Left lung (tissue), 10 donors: Measurements from ENCODE around the gene MLH3. TPM values are rescaled to one million over a fixed set of nuclear protein-coding genes. Genes with fewer than 3 reads are reported as not detected.
A peak's percentile ranks its signal among the peaks of the same experiment; 100 is the strongest.
"Not testable (repeated sequence)": the region's sequence is repeated elsewhere in the genome, so short reads cannot be mapped to it uniquely, and the experiment has no call there.

ENCODE experiments used
- ATAC-seq: fragments of 200-7000 bp; cut with Tn5 transposase; one replicate; pipeline ENCODE4 v1.9.1; 2020; ENCODE audit warnings: moderate library complexity
- DNase-seq, 4 donors: peaks; one replicate each; pipeline ENCODE4 v3.0.0-alpha.2; 2013 to 2020
- H3K27ac ChIP-seq, 2 donors: fragments of 200-600 bp; sonication (generic) in 1 of 2; one replicate each; pipeline versions ENCODE4 v1.5.0 to v1.8.0; 2020 to 2021
- H3K27me3 ChIP-seq, 2 donors: fragments of 200-600 bp; sonication (generic) in 1 of 2; one replicate each; pipeline versions ENCODE4 v1.5.0 to v1.8.0; 2020 to 2021
- H3K36me3 ChIP-seq, 2 donors: fragments of 200-600 bp; sonication (generic) in 1 of 2; one replicate each; pipeline versions ENCODE4 v1.5.0 to v1.8.0; 2020 to 2021
- H3K4me1 ChIP-seq, 2 donors: fragments of 200-600 bp; one replicate each; pipeline ENCODE4 v1.8.0; 2021
- H3K4me3 ChIP-seq, 2 donors: fragments of 200-600 bp; sonication (generic) in 1 of 2; one replicate each; pipeline versions ENCODE4 v1.5.0 to v1.8.0; 2020 to 2021; ENCODE audit warnings: mild to moderate bottlenecking in 1 of 2
- H3K9me3 ChIP-seq, 2 donors: fragments of 200-600 bp; sonication (generic) in 1 of 2; one replicate each; pipeline versions ENCODE4 v1.5.0 to v1.8.0; 2020 to 2021
- intact Hi-C, 2 donors: fragments of 100-400 bp; cut with DNase I; formaldehyde crosslinking; loops; one replicate each; pipeline versions ENCODE4 v1.11.2 to v1.14.2; 2022
- polyA plus RNA-seq, 6 donors: library from polyadenylated mRNA; unstranded; fragments of 120-200 nt; gene quantifications; one replicate each; pipeline ENCODE4 v1.2.1, GENCODE V29; 2013; ENCODE audit not compliant: insufficient read length in 6 of 6
- total RNA-seq, 2 donors: library from RNA; stranded (reverse); fragmentation: NEBNext Ultra II Directional; extraction: Animal tissue kit (Norgen Biotek cat#: 25700); gene quantifications; one replicate each; pipeline ENCODE4 v1.2.1, GENCODE V29; 2021
- TF ChIP-seq, protein P1 (sequence below), 2 donors: fragments of 200-600 bp; sonication (generic) in 1 of 2; IDR thresholded peaks; one replicate each; pipeline versions ENCODE4 v1.5.0 to v1.8.0; 2021; ENCODE audit warnings: antibody characterized with exemption in 2 of 2
- donor health status: DM: no; HTN: yes; CAD: no.
- donor health status: DM: no; HTN: no; CAD: no.

MLH3 gene
- total and polyA plus RNA-seq, 8 donors: 24.7 to 48.3 (median 39.9) TPM

DNA sequence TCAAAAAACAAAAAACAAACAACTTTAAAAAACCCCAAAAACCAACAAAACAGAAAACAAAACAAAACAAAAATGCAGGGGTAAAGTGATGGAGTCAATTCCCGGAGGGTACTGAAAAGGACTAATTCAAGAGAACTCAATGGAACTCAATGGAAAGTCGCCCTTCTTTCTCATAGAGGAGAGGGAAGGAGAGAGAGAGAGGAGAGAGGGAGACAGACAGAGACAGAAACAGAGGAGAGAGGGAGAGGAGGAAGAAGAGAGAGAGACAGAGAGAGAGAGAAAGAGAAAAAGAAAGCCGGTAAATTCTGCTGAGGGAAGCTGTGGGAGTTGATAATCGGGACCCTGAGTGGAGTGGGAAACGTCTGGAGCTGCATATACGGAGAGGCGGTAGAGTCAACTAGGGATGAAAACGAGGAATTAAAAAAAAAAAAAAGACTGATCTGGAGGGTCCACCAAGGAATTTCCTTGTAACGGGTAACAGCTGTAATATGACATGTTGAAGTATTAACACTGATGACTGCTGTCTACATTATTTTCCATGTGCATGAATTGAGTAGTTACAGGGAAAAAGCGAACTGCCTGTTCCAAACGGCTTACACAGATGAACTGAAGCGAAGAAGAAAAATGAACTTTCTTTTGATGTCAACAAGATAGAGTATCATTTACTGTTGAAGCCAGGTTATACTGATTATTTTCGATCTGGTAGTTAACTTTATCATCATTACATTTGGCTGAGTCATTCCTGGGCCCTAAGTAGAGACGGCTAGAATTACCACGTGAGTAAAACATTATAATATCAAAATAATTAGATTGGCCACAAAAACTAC lies 17.2 kb upstream of the MLH3 start:
- H3K9me3 ChIP-seq: no peaks in the 10 kb centered on the region
- peaks cover 5 to 37% of the 10 kb centered on the region in 2 donors for H3K4me1 ChIP-seq
- intact Hi-C loops: no loop called here
- peak overlapping the region; percentile 46 to 53 for H3K4me3 ChIP-seq
- peak in 2 of 4 donors; percentile 58 to 59 for DNase-seq
- ATAC-seq: no peak
- peak overlapping the region; percentile 91 to 94 for H3K27ac ChIP-seq
- no peaks in the 10 kb centered on the region for H3K27me3 ChIP-seq
- H3K36me3 ChIP-seq: no peaks in the 10 kb centered on the region
- TF ChIP-seq, protein P1, sequence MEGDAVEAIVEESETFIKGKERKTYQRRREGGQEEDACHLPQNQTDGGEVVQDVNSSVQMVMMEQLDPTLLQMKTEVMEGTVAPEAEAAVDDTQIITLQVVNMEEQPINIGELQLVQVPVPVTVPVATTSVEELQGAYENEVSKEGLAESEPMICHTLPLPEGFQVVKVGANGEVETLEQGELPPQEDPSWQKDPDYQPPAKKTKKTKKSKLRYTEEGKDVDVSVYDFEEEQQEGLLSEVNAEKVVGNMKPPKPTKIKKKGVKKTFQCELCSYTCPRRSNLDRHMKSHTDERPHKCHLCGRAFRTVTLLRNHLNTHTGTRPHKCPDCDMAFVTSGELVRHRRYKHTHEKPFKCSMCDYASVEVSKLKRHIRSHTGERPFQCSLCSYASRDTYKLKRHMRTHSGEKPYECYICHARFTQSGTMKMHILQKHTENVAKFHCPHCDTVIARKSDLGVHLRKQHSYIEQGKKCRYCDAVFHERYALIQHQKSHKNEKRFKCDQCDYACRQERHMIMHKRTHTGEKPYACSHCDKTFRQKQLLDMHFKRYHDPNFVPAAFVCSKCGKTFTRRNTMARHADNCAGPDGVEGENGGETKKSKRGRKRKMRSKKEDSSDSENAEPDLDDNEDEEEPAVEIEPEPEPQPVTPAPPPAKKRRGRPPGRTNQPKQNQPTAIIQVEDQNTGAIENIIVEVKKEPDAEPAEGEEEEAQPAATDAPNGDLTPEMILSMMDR (IDR thresholded peaks at IDR 0.05): no peak

DNA sequence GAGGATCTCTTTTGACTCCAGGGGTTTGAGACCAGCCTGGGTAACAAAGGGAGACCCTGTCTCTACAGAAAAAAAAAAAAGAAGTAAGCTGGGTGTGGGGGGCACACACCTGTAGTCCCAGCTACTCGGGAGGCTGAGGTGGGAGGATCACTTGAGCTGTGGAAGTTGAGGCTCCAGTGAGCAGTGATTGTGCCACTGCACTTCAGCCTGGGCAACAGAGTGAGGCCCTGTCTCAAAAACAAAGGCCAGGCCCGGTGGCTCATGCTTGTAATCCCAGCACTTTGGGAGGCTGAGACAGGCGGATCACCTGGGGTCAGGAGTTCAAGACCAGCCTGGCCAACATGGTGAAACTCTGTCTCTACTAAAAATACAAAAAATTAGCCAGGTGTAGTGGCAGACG lies 16.5 kb upstream of the MLH3 start:
- Histone ChIP-seq H3K4me1 (peaks cover 5 to 44% of the 10 kb centered on the region in 2 donors), H3K4me3 (peak overlapping the region in 1 of 2 donors; percentile 53), H3K27ac (peak overlapping the region; percentile 91 to 94)
- DNase-seq, ATAC-seq, H3K36me3 ChIP-seq, H3K9me3 ChIP-seq, intact Hi-C loops, H3K27me3 ChIP-seq: not testable (repeated sequence)

DNA sequence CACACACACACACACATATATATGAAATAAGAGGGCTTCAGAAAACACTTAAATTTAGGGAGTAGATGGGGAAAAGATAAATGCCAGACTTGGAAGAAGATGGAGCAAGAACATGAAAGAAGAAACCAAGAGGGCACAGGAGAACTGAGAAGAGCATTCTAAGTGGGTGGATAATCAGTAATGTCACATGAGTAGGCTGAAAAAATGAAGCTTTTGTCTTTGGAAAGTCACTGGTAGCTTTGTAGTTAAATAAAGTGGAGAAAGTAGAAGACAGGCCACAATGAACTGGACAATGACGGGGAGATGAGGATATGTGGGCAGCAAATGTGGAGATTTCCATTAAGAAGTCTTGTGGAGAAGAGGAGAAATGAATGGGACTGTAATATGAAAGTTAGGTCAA lies 15.9 kb upstream of the MLH3 start:
- intact Hi-C loops: no loop called here
- Histone ChIP-seq H3K4me1 (peaks cover 5 to 49% of the 10 kb centered on the region in 2 donors), H3K9me3 (no peaks in the 10 kb centered on the region), H3K27me3 (no peaks in the 10 kb centered on the region), H3K4me3 (peak overlapping the region in 1 of 2 donors; percentile 53), H3K27ac (no peak overlapping the region), H3K36me3 (no peaks in the 10 kb centered on the region)
- DNase-seq (no peak), ATAC-seq (no peak)
- TF ChIP-seq, protein P1 (IDR thresholded peaks at IDR 0.05): no peak

DNA sequence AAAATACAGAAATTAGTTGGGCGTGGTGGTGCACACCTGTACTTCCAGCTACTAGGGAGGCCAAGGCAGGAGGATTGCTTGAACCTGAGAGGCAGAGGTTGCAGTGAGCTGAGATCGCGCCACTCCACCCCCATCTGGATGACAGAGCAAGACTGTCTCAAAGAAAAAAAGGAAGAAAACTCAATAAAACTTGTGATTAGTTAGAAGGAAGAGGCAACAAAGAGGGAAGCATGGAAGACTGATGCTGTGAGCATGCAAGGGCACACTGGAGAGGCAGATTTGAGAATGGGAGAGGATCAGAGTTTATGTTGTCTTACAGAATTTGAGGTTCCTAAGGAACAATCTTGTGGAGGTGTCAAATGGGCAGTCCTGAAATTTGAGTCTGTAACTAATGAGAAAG lies 15.4 kb upstream of the MLH3 start:
- Histone ChIP-seq H3K4me1 (peaks cover 5 to 49% of the 10 kb centered on the region in 2 donors), H3K4me3 (no peak overlapping the region), H3K36me3 (no peaks in the 10 kb centered on the region), H3K27ac (no peak overlapping the region), H3K27me3 (no peaks in the 10 kb centered on the region), H3K9me3 (no peaks in the 10 kb centered on the region)
- intact Hi-C loops: no loop called here
- no peak for DNase-seq
- no peak for ATAC-seq
- TF ChIP-seq, protein P1 (IDR thresholded peaks at IDR 0.05): no peak

DNA sequence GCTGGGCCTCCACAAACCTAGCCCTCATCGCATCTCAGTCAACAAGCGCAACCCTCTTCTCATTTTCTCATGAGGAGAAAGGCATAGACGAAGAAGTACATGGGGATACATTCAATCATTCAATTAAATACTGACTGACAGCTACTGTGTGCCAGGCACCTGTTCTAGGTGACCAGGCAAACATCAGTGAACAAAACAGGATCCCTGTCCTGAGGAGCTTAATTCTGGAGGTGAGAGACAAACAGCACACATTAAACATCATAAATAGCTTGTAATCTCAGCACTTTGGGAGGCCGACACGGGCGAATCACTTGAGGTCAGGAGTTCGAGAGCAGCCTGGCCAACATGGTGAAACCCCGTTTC lies 12.9 kb upstream of the MLH3 start:
- Histone ChIP-seq H3K36me3 (no peaks in the 10 kb centered on the region), H3K4me3 (peak overlapping the region; percentile 86 to 89), H3K9me3 (no peaks in the 10 kb centered on the region), H3K27me3 (no peaks in the 10 kb centered on the region), H3K4me1 (peaks cover 5 to 39% of the 10 kb centered on the region in 2 donors), H3K27ac (peak overlapping the region; percentile 27 to 69)
- TF ChIP-seq, protein P1 (IDR thresholded peaks at IDR 0.05): no peak
- ATAC-seq (no peak), DNase-seq (no peak)
- intact Hi-C loops: no loop called here
